Measurements from ENCODE around the gene SPTBN4.

Gene SPTBN4

DNA sequence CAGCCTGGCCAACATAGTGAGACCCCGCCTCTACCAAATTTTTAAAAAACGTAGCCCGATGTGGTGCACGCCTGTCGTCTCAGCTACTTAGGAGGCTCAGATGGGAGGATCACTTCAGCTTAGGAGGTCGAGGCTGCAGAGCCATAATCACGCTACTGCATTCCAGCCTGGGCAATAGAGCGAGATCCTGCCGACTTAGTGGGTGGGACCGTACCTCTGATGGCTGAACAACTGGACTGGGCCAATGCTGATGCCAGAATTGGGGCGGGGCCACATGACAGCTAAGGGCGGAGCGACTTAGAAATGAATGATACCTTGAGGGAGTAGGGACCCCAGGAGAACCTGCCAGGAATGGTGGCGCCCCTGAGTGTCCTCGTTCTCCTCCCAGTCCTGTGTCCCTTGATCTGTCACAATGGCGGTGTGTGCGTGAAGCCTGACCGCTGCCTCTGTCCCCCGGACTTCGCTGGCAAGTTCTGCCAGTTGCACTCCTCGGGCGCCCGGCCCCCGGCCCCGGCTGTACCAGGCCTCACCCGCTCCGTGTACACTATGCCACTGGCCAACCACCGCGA, 137.9 kb downstream of the SPTBN4 start:
- Mint-ChIP-seq H3K4me3 (peak overlapping the region; percentile 82), H3K36me3 (ENCODE audit: low read depth) (no peaks in the 10 kb centered on the region), H3K27me3 (peaks cover 15% of the 10 kb centered on the region), H3K27ac (peak overlapping the region; percentile 87), H3K9me3 (no peaks in the 10 kb centered on the region), H3K4me1 (ENCODE audit: low read depth) (peaks cover 76% of the 10 kb centered on the region)

DNA sequence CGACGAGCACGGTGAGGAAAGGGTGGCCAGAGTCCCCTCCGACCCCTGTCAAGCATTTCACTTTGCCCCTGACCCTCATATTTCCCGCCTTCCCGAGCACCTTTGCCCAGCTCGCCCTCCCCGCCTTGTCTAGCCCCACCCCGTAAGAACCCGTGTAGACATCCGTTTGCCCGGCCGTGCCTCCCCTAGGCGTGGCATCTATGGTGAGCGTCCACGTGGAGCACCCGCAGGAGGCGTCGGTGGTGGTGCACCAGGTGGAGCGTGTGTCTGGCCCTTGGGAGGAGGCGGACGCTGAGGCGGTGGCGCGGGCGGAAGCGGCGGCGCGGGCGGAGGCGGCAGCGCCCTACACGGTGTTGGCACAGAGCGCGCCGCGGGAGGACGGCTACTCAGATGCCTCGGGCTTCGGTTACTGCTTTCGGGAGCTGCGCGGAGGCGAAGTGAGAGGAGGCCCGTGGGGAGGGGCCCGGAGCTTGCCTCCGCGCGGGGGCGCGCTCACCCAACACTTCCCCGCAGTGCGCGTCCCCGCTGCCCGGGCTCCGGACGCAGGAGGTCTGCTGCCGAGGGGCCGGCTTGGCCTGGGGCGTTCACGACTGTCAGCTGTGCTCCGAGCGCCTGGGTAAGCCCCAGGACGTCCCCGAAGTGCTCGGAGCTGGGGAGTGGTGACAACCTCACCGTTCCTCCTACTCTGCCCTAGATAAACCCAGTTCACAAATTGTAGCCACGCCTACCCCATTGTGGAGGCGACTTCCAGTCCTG, 138.6 kb downstream of the SPTBN4 start:
- Mint-ChIP-seq H3K27me3 (peaks cover 12% of the 10 kb centered on the region), H3K4me1 (ENCODE audit: low read depth) (peaks cover 79% of the 10 kb centered on the region)

DNA sequence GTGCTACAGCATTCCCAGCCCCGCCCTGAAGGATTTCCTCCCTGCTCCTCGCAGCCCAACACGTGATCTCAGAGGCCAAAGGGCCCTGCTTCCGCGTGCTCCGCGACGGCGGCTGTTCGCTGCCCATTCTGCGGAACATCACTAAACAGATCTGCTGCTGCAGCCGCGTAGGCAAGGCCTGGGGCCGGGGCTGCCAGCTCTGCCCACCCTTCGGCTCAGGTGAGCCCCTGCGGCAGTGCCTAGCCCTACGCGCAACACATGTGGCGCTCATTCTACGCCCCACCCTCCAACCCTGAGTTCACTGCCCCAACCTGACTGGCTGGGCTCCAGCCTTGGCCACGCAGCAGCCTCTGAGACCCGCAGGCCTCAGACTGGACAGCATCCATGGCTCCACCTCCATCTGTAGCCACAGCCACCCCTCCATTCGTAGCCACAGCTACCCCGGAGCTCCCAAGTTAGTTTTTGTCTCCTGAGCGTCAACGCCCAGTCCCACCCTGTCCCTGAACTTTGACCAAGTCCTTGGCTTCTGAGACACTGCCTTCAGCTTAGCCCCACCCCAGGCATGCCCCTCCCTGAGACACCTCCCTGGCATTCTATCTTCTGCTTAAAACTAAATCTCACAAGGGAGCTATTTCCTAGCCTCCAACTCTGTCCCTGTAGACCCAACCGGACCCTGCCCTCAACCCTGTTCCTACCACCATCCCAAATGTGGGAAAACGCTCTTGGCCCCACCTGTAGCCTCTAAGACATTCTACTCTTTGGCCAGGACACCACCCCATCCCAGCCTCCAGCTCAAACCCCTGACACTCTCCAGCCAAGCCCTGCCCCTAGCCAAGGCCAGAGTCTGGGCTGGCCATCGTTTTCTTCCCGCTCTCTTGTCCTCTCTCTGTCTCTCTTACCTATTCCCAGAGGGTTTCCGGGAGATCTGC, 140.8 kb downstream of the SPTBN4 start:
- no peak overlapping the region for H3K27ac Mint-ChIP-seq
- H3K27me3 Mint-ChIP-seq = peaks cover 3% of the 10 kb centered on the region
- peak overlapping the region; percentile 26 for H3K4me3 Mint-ChIP-seq
- H3K9me3 Mint-ChIP-seq = no peaks in the 10 kb centered on the region
- H3K4me1 Mint-ChIP-seq (ENCODE audit: low read depth) = peaks cover 85% of the 10 kb centered on the region
- H3K36me3 Mint-ChIP-seq (ENCODE audit: low read depth) = no peaks in the 10 kb centered on the region

More for the DNA sequence above, 138.6 kb downstream of the SPTBN4 start:
- Mint-ChIP-seq H3K9me3 (no peaks in the 10 kb centered on the region), H3K36me3 (ENCODE audit: low read depth) (no peaks in the 10 kb centered on the region), H3K27ac (peak overlapping the region; percentile 87), H3K4me3 (peak overlapping the region; percentile 82)

- peaks cover 82% of the 10 kb centered on the region for H3K4me1 Mint-ChIP-seq (ENCODE audit: low read depth)
- no peaks in the 10 kb centered on the region for H3K9me3 Mint-ChIP-seq
- H3K36me3 Mint-ChIP-seq (ENCODE audit: low read depth) = no peaks in the 10 kb centered on the region
- no peak overlapping the region for H3K27ac Mint-ChIP-seq
- peak overlapping the region; percentile 26 for H3K4me3 Mint-ChIP-seq
- H3K27me3 Mint-ChIP-seq = peaks cover 3% of the 10 kb centered on the region
Measured at GRCh38 chr19:40608240-40608621, 141.4 kb downstream of the SPTBN4 start.

- Mint-ChIP-seq H3K27me3 (peaks cover 3% of the 10 kb centered on the region), H3K4me3 (peak overlapping the region; percentile 85), H3K4me1 (ENCODE audit: low read depth) (peaks cover 82% of the 10 kb centered on the region), H3K9me3 (no peaks in the 10 kb centered on the region), H3K36me3 (ENCODE audit: low read depth) (no peaks in the 10 kb centered on the region), H3K27ac (peak overlapping the region; percentile 93)
Measured at GRCh38 chr19:40608957-40609356, 142.2 kb downstream of the SPTBN4 start.

DNA sequence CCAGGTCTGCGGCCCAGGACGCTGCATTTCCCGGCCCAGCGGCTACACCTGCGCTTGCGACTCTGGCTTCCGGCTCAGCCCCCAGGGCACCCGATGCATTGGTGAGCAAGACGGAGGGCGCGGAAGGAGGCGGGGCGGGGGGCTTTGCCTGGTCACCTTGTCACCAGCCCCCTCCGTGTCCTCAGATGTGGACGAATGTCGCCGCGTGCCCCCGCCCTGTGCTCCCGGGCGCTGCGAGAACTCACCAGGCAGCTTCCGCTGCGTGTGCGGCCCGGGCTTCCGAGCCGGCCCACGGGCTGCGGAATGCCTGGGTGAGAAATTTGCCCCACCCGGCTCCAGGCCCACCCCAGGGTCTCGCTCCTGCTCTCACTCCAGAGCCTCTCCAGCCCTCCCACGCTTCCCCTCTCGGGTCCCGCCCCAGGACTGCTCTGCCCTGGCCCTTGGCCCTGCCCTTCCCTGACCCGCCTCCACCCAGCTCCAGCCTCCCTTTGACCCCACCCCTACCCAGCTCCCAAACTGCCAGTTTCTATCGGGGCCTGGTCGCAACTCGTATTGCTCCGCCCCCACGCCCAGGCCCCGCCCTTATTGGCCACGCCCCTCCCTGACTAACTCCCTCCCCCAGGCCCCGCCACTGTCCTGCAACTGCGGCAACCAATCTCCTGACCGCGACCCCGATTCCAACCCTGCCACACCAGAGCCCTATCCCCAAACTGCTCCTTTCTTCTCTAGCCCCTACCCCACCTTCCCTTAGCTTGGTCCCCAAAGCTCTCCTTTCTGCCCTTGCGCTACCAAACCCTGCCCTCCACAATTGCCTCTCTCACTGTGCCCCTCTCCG, 143.0 kb downstream of the SPTBN4 start:
- Mint-ChIP-seq H3K4me3 (peak overlapping the region; percentile 85), H3K4me1 (ENCODE audit: low read depth) (peaks cover 78% of the 10 kb centered on the region), H3K27ac (peak overlapping the region; percentile 93), H3K9me3 (no peaks in the 10 kb centered on the region), H3K36me3 (ENCODE audit: low read depth) (no peaks in the 10 kb centered on the region), H3K27me3 (no peaks in the 10 kb centered on the region)

GRCh38 chr19:40610396-40611064, 143.7 kb downstream of the SPTBN4 start:
- peak overlapping the region; percentile 93 for H3K27ac Mint-ChIP-seq
- H3K27me3 Mint-ChIP-seq = no peaks in the 10 kb centered on the region
- H3K4me1 Mint-ChIP-seq (ENCODE audit: low read depth) = peaks cover 78% of the 10 kb centered on the region
- H3K9me3 Mint-ChIP-seq = no peaks in the 10 kb centered on the region
- H3K4me3 Mint-ChIP-seq = peak overlapping the region; percentile 85
- H3K36me3 Mint-ChIP-seq (ENCODE audit: low read depth) = peaks cover 5% of the 10 kb centered on the region

- Mint-ChIP-seq H3K27ac (peak overlapping the region; percentile 93), H3K4me3 (peak overlapping the region; percentile 85), H3K4me1 (ENCODE audit: low read depth) (peaks cover 78% of the 10 kb centered on the region), H3K27me3 (no peaks in the 10 kb centered on the region), H3K36me3 (ENCODE audit: low read depth) (peaks cover 10% of the 10 kb centered on the region), H3K9me3 (no peaks in the 10 kb centered on the region)
Measured at GRCh38 chr19:40611096-40611495, 144.3 kb downstream of the SPTBN4 start.

- peak overlapping the region; percentile 50 for H3K4me3 Mint-ChIP-seq
- H3K27me3 Mint-ChIP-seq = no peaks in the 10 kb centered on the region
- no peaks in the 10 kb centered on the region for H3K9me3 Mint-ChIP-seq
- H3K4me1 Mint-ChIP-seq (ENCODE audit: low read depth) = peaks cover 77% of the 10 kb centered on the region
- H3K27ac Mint-ChIP-seq = peak overlapping the region; percentile 59
- peaks cover 18% of the 10 kb centered on the region for H3K36me3 Mint-ChIP-seq (ENCODE audit: low read depth)
Measured at GRCh38 chr19:40611900-40612698, 145.3 kb downstream of the SPTBN4 start.

- Mint-ChIP-seq H3K4me1 (ENCODE audit: low read depth) (peaks cover 72% of the 10 kb centered on the region), H3K27ac (peak overlapping the region; percentile 98), H3K4me3 (peak overlapping the region; percentile 90), H3K27me3 (no peaks in the 10 kb centered on the region), H3K9me3 (no peaks in the 10 kb centered on the region), H3K36me3 (ENCODE audit: low read depth) (peaks cover 23% of the 10 kb centered on the region)
Measured at GRCh38 chr19:40612831-40613689, 146.3 kb downstream of the SPTBN4 start.

- Mint-ChIP-seq H3K4me3 (peak overlapping the region; percentile 90), H3K9me3 (no peaks in the 10 kb centered on the region), H3K27ac (peak overlapping the region; percentile 98), H3K27me3 (no peaks in the 10 kb centered on the region), H3K4me1 (ENCODE audit: low read depth) (peaks cover 66% of the 10 kb centered on the region), H3K36me3 (ENCODE audit: low read depth) (peaks cover 31% of the 10 kb centered on the region)
Measured at GRCh38 chr19:40613690-40614621, 147.2 kb downstream of the SPTBN4 start.

All from stimulated activated naive CD8-positive, alpha-beta T cell treated with anti-CD3 and anti-CD28 coated beads, Interleukin-15, Interleukin-2, amounts not matched to agents 100 ng/mL and 50 ng/mL, for 24 hours (primary cell).